Measurements from ENCODE around the gene INSR.
A peak's percentile ranks its signal among the peaks of the same experiment; 100 is the strongest.

GRCh38 chr19:7337380-7338194, 43.4 kb upstream of the INSR start:
- TF ChIP-seq MYC (IDR thresholded peaks at IDR 0.05; ENCODE audit: insufficient read depth, insufficient read length, insufficient replicate concordance, low read length, severe bottlenecking) (no peak), MEF2A (IDR thresholded peaks at IDR 0.05; ENCODE audit: insufficient read depth, low read depth, low read length) (peak; percentile 99), ZNF592 (IDR thresholded peaks at IDR 0.05) (0 out of 2 replicates have a peak, but pooled peaks have one; percentile 9), EP300 (IDR thresholded peaks at IDR 0.05; ENCODE audit: borderline replicate concordance in 1 of 2, control insufficient read depth in 1 of 2, low read depth in 2 of 2, low read length in 2 of 2) (peak; percentile 92 to 94), POLR2AphosphoS5 (IDR thresholded peaks at IDR 0.05; ENCODE audit: low read length) (no peak; the same call in 1 of the 2 replicates), POLR2A (IDR thresholded peaks at IDR 0.05; ENCODE audit: low read depth, low read length) (peak; percentile 72), CHD1 (IDR thresholded peaks at IDR 0.05; ENCODE audit: low read depth, low read length) (no peak), RAD21 (IDR thresholded peaks at IDR 0.05; ENCODE audit: insufficient read depth, low read depth, low read length) (peak; percentile 35), SMARCA5 (IDR thresholded peaks at IDR 0.05) (peak; percentile 92), RCOR1 (conservative IDR thresholded peaks at IDR 0.05; ENCODE audit: low read depth, low read length) (0 out of 2 replicates have a peak, but pooled peaks have one; percentile 70)
- TF ChIP-seq, protein P1, sequence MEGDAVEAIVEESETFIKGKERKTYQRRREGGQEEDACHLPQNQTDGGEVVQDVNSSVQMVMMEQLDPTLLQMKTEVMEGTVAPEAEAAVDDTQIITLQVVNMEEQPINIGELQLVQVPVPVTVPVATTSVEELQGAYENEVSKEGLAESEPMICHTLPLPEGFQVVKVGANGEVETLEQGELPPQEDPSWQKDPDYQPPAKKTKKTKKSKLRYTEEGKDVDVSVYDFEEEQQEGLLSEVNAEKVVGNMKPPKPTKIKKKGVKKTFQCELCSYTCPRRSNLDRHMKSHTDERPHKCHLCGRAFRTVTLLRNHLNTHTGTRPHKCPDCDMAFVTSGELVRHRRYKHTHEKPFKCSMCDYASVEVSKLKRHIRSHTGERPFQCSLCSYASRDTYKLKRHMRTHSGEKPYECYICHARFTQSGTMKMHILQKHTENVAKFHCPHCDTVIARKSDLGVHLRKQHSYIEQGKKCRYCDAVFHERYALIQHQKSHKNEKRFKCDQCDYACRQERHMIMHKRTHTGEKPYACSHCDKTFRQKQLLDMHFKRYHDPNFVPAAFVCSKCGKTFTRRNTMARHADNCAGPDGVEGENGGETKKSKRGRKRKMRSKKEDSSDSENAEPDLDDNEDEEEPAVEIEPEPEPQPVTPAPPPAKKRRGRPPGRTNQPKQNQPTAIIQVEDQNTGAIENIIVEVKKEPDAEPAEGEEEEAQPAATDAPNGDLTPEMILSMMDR (IDR thresholded peaks at IDR 0.05 in 2 of 3, conservative IDR thresholded peaks at IDR 0.05 in 1 of 3; ENCODE audit: control insufficient read depth in 2 of 3, extremely low read depth in 1 of 3, insufficient read depth in 1 of 3, low read depth in 3 of 3, low read length in 3 of 3) = peak; percentile 17 to 31 (median 31); a peak in 3 of 6 replicates
- TF ChIP-seq, protein P2, sequence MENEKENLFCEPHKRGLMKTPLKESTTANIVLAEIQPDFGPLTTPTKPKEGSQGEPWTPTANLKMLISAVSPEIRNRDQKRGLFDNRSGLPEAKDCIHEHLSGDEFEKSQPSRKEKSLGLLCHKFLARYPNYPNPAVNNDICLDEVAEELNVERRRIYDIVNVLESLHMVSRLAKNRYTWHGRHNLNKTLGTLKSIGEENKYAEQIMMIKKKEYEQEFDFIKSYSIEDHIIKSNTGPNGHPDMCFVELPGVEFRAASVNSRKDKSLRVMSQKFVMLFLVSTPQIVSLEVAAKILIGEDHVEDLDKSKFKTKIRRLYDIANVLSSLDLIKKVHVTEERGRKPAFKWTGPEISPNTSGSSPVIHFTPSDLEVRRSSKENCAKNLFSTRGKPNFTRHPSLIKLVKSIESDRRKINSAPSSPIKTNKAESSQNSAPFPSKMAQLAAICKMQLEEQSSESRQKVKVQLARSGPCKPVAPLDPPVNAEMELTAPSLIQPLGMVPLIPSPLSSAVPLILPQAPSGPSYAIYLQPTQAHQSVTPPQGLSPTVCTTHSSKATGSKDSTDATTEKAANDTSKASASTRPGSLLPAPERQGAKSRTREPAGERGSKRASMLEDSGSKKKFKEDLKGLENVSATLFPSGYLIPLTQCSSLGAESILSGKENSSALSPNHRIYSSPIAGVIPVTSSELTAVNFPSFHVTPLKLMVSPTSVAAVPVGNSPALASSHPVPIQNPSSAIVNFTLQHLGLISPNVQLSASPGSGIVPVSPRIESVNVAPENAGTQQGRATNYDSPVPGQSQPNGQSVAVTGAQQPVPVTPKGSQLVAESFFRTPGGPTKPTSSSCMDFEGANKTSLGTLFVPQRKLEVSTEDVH (IDR thresholded peaks at IDR 0.05; ENCODE audit: low read depth, partially characterized antibody) = peak; percentile 75

Measured in GM12878 (cell line).